ENCODE data around the gene MREG. TPM values are rescaled to one million over a fixed set of nuclear protein-coding genes. Genes with fewer than 3 reads are reported as not detected.
A peak's percentile ranks its signal among the peaks of the same experiment; 100 is the strongest.

Gene MREG
- total and polyA plus RNA-seq, 9 of the 15 experiments (the other 6 are each of a cell fraction or from before 2014, with no cell fraction given), result 0.77 to 3.8 (median 2.3) TPM

- no peak for TF ChIP-seq PHB (CRISPR knock-in tag; IDR thresholded peaks at IDR 0.05)
- TF ChIP-seq XRCC3 (IDR thresholded peaks at IDR 0.05), result no peak
- no peak for TF ChIP-seq RUNX1 (IDR thresholded peaks at IDR 0.05; ENCODE audit: low read depth)
- no peak for TF ChIP-seq SREBF1 (IDR thresholded peaks at IDR 0.05; ENCODE audit: borderline replicate concordance, low read depth, low read length)
- TF ChIP-seq TRIM28 (IDR thresholded peaks at IDR 0.05), result no peak
- no peak for TF ChIP-seq DDX20 (tag; IDR thresholded peaks at IDR 0.05; ENCODE audit: low read depth)
- peak; percentile 66 to 75 for TF ChIP-seq NRF1 (conservative IDR thresholded peaks at IDR 0.05 in 1 of 2, IDR thresholded peaks at IDR 0.05 in 1 of 2)
- TF ChIP-seq RBBP5 (IDR thresholded peaks at IDR 0.05; ENCODE audit: borderline replicate concordance, insufficient read depth, low read length, poor library complexity, severe bottlenecking), result peak; percentile 74
- TF ChIP-seq ZNF140 (CRISPR knock-in tag; IDR thresholded peaks at IDR 0.05), result no peak
- TF ChIP-seq FOXJ3 (CRISPR knock-in tag; IDR thresholded peaks at IDR 0.05), result no peak
- TF ChIP-seq ZFP1 (CRISPR knock-in tag; IDR thresholded peaks at IDR 0.05), result no peak
- no peak for TF ChIP-seq FOXK1 (CRISPR knock-in tag; IDR thresholded peaks at IDR 0.05; ENCODE audit: borderline replicate concordance)
- TF ChIP-seq CTBP1 (IDR thresholded peaks at IDR 0.05; ENCODE audit: borderline replicate concordance), result peak; percentile 21; the same call in 1 of the 2 replicates
- TF ChIP-seq RAD21 (CRISPR knock-in tag; conservative IDR thresholded peaks at IDR 0.05 in 1 of 2, IDR thresholded peaks at IDR 0.05 in 1 of 2), result peak in 1 of 2 experiments; percentile 8; a peak in 1 of 4 replicates
- TF ChIP-seq ZNF764 (CRISPR knock-in tag; IDR thresholded peaks at IDR 0.05; ENCODE audit: low read depth), result no peak
- no peak for TF ChIP-seq POLR3A (IDR thresholded peaks at IDR 0.05; ENCODE audit: borderline replicate concordance, extremely low read depth, insufficient read depth, insufficient read length)
- TF ChIP-seq NBN (IDR thresholded peaks at IDR 0.05; ENCODE audit: low read depth), result no peak
- no peak for TF ChIP-seq CBX8 (IDR thresholded peaks at IDR 0.05; ENCODE audit: borderline replicate concordance, extremely low read depth, low read depth, low read length, poor library complexity, severe bottlenecking)
- TF ChIP-seq RBM17 (IDR thresholded peaks at IDR 0.05; ENCODE audit: borderline replicate concordance, low read depth, low read length), result no peak
- TF ChIP-seq RB1 (IDR thresholded peaks at IDR 0.05; ENCODE audit: low read depth), result peak; percentile 51; the same call in 1 of the 2 replicates
- TF ChIP-seq TCF7L2 (IDR thresholded peaks at IDR 0.05; ENCODE audit: low read depth, low read length), result no peak
- TF ChIP-seq ZNF695 (CRISPR knock-in tag; IDR thresholded peaks at IDR 0.05), result no peak
- no peak for TF ChIP-seq POLR2AphosphoS5 (IDR thresholded peaks at IDR 0.05; ENCODE audit: control insufficient read depth, insufficient read depth, low read depth, low read length)
- no peak for TF ChIP-seq BRF2 (IDR thresholded peaks at IDR 0.05; ENCODE audit: borderline replicate concordance, insufficient read depth, insufficient read length)
- no peak for TF ChIP-seq ZKSCAN8 (CRISPR knock-in tag; IDR thresholded peaks at IDR 0.05)
- no peak for TF ChIP-seq ZNF133 (CRISPR knock-in tag; IDR thresholded peaks at IDR 0.05)
- TF ChIP-seq MAZ (CRISPR knock-in tag; conservative IDR thresholded peaks at IDR 0.05 in 1 of 2, IDR thresholded peaks at IDR 0.05 in 1 of 2), result 0 out of 4 replicates have a peak, but pooled peaks of 1 of the 2 experiments have one; percentile 40
- TF ChIP-seq L3MBTL2 (IDR thresholded peaks at IDR 0.05), result 0 out of 2 replicates have a peak, but pooled peaks have one; percentile 14
These were observed at the start of gene MREG (continued) for GRCh38 chr2:216013080-216013909.

Measured in K562 (cell line).